Fibroblast of mammary gland (primary cell): ENCODE data around the gene FHIT.

Experiments
- DNase-seq: peaks from one replicate; pipeline ENCODE4 v3.0.0-alpha.2; 2010; ENCODE audit warnings: low read depth
- H3K4me3 ChIP-seq: 2 replicates; pipeline ENCODE4 v1.5.1; 2011; ENCODE audit warnings: low read depth, mild to moderate bottlenecking, low read length, moderate library complexity; ENCODE audit not compliant: control insufficient read depth
- TF ChIP-seq, protein P1 (sequence below): conservative IDR thresholded peaks from 2 replicates; pipeline ENCODE4 v1.5.1; 2011; ENCODE audit warnings: low read depth, low read length, inconsistent platforms; ENCODE audit not compliant: control insufficient read depth, insufficient read depth

The FHIT gene

GRCh38 chr3:60600848-60601247 lies 650.4 kb downstream of the FHIT start:
- DNase-seq, result no peak
- no peak overlapping the region for H3K4me3 ChIP-seq
- TF ChIP-seq, protein P1, sequence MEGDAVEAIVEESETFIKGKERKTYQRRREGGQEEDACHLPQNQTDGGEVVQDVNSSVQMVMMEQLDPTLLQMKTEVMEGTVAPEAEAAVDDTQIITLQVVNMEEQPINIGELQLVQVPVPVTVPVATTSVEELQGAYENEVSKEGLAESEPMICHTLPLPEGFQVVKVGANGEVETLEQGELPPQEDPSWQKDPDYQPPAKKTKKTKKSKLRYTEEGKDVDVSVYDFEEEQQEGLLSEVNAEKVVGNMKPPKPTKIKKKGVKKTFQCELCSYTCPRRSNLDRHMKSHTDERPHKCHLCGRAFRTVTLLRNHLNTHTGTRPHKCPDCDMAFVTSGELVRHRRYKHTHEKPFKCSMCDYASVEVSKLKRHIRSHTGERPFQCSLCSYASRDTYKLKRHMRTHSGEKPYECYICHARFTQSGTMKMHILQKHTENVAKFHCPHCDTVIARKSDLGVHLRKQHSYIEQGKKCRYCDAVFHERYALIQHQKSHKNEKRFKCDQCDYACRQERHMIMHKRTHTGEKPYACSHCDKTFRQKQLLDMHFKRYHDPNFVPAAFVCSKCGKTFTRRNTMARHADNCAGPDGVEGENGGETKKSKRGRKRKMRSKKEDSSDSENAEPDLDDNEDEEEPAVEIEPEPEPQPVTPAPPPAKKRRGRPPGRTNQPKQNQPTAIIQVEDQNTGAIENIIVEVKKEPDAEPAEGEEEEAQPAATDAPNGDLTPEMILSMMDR, result no peak

DNA sequence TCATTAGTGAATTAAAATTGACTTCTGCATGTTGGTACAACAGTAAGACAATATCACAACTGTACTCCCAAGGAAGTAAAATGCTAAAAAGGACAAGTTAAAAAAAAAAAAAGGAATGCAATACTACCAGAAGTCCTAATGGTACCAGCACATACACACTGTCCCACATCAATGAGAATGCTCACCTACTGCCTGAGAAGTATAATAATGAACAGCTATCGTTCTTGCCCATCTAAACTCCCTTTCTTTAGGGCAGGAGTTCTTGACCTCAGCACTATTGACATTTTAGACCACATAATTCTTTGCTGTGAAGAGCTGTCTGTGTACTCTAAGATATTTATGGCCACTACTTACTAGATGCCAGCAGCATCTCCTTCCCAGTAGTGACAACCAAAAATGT lies 651.7 kb downstream of the FHIT start:
- no peak for DNase-seq
- TF ChIP-seq, protein P1, result no peak

GRCh38 chr3:60598671-60599070 lies 652.6 kb downstream of the FHIT start:
- TF ChIP-seq, protein P1, result no peak
- no peak overlapping the region for H3K4me3 ChIP-seq
- peak; percentile 68 for DNase-seq

More for the DNA sequence above, 651.7 kb downstream of the FHIT start:
- no peak overlapping the region for H3K4me3 ChIP-seq

DNA sequence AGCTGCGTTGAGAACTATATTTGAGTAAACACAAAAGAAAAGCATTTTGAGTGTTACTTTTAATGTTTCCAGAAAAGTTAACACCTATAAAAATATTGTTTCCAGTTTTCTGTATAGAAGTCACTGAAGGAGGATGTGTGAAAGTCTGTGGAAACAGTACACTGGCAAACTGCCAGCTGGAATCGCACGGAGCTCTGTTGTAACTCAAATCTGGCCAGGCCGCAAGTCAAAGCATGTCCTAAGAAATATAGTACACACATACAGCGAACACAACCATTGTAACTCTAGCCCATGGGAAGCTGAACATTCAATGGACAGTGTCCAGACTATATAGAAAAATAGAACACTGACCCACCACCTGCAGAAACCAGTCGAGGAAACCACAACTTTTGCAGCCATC lies 657.2 kb downstream of the FHIT start:
- peak; percentile 79 for DNase-seq
- TF ChIP-seq, protein P1, result no peak
- no peak overlapping the region for H3K4me3 ChIP-seq

- DNase-seq, result no peak
- TF ChIP-seq, protein P1, result no peak
- no peak overlapping the region for H3K4me3 ChIP-seq
Observed at GRCh38 chr3:60591267-60591666, 660.0 kb downstream of the FHIT start.

- H3K4me3 ChIP-seq, result no peak overlapping the region
- DNase-seq, result peak; percentile 77
- TF ChIP-seq, protein P1, result no peak
Observed at GRCh38 chr3:60588806-60589205, 662.4 kb downstream of the FHIT start.

- no peak for DNase-seq
Observed at GRCh38 chr3:60585918-60586317, 665.3 kb downstream of the FHIT start.

More at GRCh38 chr3:60585918-60586317, 665.3 kb downstream of the FHIT start:
- TF ChIP-seq, protein P1, result no peak
- no peak overlapping the region for H3K4me3 ChIP-seq
